ENCODE data around the gene POLA1.

POLA1 gene

DNA sequence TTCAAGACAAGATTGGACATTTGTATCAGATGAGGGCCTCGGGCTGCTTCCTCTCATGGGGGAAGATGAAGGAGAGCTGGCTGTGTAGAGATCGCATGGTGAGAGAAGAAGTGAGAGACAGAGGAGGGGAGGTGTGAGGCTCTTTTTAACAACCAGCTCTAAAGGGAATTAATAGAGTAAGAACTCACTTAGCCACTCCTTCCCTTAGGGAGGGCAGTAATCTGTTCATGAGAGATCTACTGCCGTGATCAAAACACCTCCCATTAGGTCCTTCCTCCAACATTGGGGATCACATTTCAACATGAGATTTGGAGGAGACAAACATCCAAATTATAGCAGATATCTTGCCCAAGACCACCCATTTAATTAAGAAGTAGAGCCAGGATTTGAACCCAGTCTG is 225.0 kb downstream of the POLA1 start:
- no CpG with 5 or more reads among the region's 3 CpGs for WGBS (ENCODE audit: extremely low coverage, insufficient coverage, low lambda C conversion rate)
- no peak overlapping the region for H3K18ac ChIP-seq (ENCODE audit: low read length)
- H3K4me1 ChIP-seq (ENCODE audit: control insufficient read depth, low read depth, low read length): no peaks in the 10 kb centered on the region
- H4K5ac ChIP-seq (ENCODE audit: low read length): no peak overlapping the region
- H3K9ac ChIP-seq (ENCODE audit: low read length): no peak overlapping the region
- H3K36me3 ChIP-seq (ENCODE audit: control insufficient read depth, insufficient read depth, low read length): no peaks in the 10 kb centered on the region
- no peak overlapping the region for H3K4ac ChIP-seq (ENCODE audit: low read depth, low read length)
- no peaks in the 10 kb centered on the region for H3K79me2 ChIP-seq (ENCODE audit: control insufficient read depth, insufficient read depth, low read length)
- H2BK5ac ChIP-seq (ENCODE audit: low read length): no peak overlapping the region
- H3K4me2 ChIP-seq (ENCODE audit: low read length): no peak overlapping the region
- no peak overlapping the region for H3K27ac ChIP-seq (ENCODE audit: low read depth, low read length)
- peak; percentile 68 for DNase-seq
- no peaks in the 10 kb centered on the region for H3K27me3 ChIP-seq (ENCODE audit: insufficient read depth, low read length, poor library complexity)
- H2BK120ac ChIP-seq (ENCODE audit: low read depth, low read length): no peak overlapping the region
- no peak overlapping the region for H4K8ac ChIP-seq (ENCODE audit: low read depth, low read length)
- H3K56ac ChIP-seq (ENCODE audit: low read length): no peak overlapping the region
- no peak overlapping the region for H2AK5ac ChIP-seq (ENCODE audit: low read length)
- H2BK15ac ChIP-seq (replicated peaks; ENCODE audit: low read depth): no peak overlapping the region
- no peak overlapping the region for H3K4me3 ChIP-seq (ENCODE audit: low read length)
- H3K79me1 ChIP-seq (ENCODE audit: low read length): no peaks in the 10 kb centered on the region
- no peak overlapping the region for H3K23ac ChIP-seq (ENCODE audit: low read length)

DNA sequence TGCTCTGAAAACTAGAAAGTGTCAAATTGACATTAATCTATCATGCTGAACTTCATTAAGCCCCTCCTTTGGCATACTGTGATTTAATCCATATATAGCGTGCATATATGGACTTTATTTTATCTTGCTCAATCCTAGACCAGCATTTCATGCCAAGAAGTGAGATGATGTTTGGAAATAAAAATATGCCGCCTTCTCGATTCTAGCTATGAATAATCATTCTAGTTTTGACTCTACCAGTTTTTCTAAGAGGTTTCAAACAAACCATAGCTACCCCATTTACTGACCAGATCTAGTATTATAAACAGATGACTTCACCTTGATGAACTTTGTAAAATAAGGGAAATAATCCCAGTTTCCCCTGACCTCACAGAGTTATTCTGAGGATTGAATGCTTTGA is 227.1 kb downstream of the POLA1 start:
- no CpG with 5 or more reads among the region's 3 CpGs for WGBS (ENCODE audit: extremely low coverage, insufficient coverage, low lambda C conversion rate)
- Histone ChIP-seq H2BK15ac (replicated peaks; ENCODE audit: low read depth) (no peak overlapping the region), H3K4me3 (ENCODE audit: low read length) (no peak overlapping the region), H3K18ac (ENCODE audit: low read length) (no peak overlapping the region), H3K79me2 (ENCODE audit: control insufficient read depth, insufficient read depth, low read length) (no peaks in the 10 kb centered on the region), H3K56ac (ENCODE audit: low read length) (no peak overlapping the region), H3K27me3 (ENCODE audit: insufficient read depth, low read length, poor library complexity) (no peaks in the 10 kb centered on the region), H2BK120ac (ENCODE audit: low read depth, low read length) (no peak overlapping the region), H3K4ac (ENCODE audit: low read depth, low read length) (no peak overlapping the region), H2BK5ac (ENCODE audit: low read length) (no peak overlapping the region), H3K36me3 (ENCODE audit: control insufficient read depth, insufficient read depth, low read length) (no peaks in the 10 kb centered on the region), H4K8ac (ENCODE audit: low read depth, low read length) (no peak overlapping the region), H2AK5ac (ENCODE audit: low read length) (no peak overlapping the region), H3K23ac (ENCODE audit: low read length) (no peak overlapping the region), H3K27ac (ENCODE audit: low read depth, low read length) (no peak overlapping the region), H3K4me2 (ENCODE audit: low read length) (no peak overlapping the region), H3K79me1 (ENCODE audit: low read length) (no peaks in the 10 kb centered on the region), H3K4me1 (ENCODE audit: control insufficient read depth, low read depth, low read length) (no peaks in the 10 kb centered on the region), H4K5ac (ENCODE audit: low read length) (no peak overlapping the region), H3K9ac (ENCODE audit: low read length) (no peak overlapping the region)
- DNase-seq: no peak

DNA sequence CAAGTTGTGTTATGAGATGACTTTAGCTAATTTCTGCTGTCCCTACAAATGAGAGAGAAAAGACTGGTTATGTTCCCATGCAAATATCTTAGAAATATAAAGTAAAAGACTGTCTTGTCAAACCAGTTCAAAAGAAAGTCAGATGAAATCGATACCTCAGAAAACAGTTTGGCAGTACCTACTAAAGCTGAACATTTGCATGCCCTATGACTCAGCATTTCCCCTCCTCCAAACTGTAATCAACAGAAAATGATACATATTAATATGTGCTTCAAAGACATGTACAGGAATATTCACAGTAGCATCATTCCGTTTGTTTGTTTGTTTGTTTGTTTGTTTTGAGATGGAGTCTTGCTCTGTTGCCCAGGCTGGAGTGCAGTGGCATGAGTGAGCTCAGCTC is 231.7 kb downstream of the POLA1 start:
- no peak overlapping the region for H3K4me3 ChIP-seq (ENCODE audit: low read length)
- no CpG with 5 or more reads among the region's 2 CpGs for WGBS (ENCODE audit: extremely low coverage, insufficient coverage, low lambda C conversion rate)
- H3K27me3 ChIP-seq (ENCODE audit: insufficient read depth, low read length, poor library complexity): no peaks in the 10 kb centered on the region
- H3K4me2 ChIP-seq (ENCODE audit: low read length): no peak overlapping the region
- DNase-seq: no peak
- H3K79me2 ChIP-seq (ENCODE audit: control insufficient read depth, insufficient read depth, low read length): no peaks in the 10 kb centered on the region
- no peak overlapping the region for H3K4ac ChIP-seq (ENCODE audit: low read depth, low read length)
- H2BK120ac ChIP-seq (ENCODE audit: low read depth, low read length): no peak overlapping the region
- H3K18ac ChIP-seq (ENCODE audit: low read length): no peak overlapping the region
- no peak overlapping the region for H2BK5ac ChIP-seq (ENCODE audit: low read length)
- H2AK5ac ChIP-seq (ENCODE audit: low read length): no peak overlapping the region
- no peak overlapping the region for H4K8ac ChIP-seq (ENCODE audit: low read depth, low read length)
- H3K56ac ChIP-seq (ENCODE audit: low read length): no peak overlapping the region
- no peak overlapping the region for H3K23ac ChIP-seq (ENCODE audit: low read length)
- no peak overlapping the region for H3K27ac ChIP-seq (ENCODE audit: low read depth, low read length)
- H2BK15ac ChIP-seq (replicated peaks; ENCODE audit: low read depth): no peak overlapping the region
- H4K5ac ChIP-seq (ENCODE audit: low read length): no peak overlapping the region
- no peaks in the 10 kb centered on the region for H3K79me1 ChIP-seq (ENCODE audit: low read length)
- H3K9ac ChIP-seq (ENCODE audit: low read length): no peak overlapping the region
- no peaks in the 10 kb centered on the region for H3K4me1 ChIP-seq (ENCODE audit: control insufficient read depth, low read depth, low read length)
- H3K36me3 ChIP-seq (ENCODE audit: control insufficient read depth, insufficient read depth, low read length): no peaks in the 10 kb centered on the region

DNA sequence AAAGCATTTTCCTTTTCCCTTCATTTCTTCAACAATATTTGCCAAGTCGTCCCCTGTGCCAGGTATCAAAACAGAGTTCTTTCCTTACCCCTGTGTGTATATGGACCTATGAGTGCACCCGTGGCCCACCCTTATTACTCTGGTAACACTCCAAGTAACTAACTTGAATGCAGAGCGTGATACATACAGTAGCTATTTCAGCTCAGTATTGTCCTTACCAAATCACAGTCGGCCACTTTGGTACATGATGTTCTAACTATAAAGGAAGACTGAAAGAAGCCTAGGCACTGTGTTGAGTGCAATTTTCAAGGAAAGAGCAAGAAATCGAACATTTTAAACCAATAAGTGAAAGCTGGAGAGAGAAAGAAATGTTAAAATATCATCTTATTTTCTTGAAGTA is 233.7 kb downstream of the POLA1 start:
- H3K9ac ChIP-seq (ENCODE audit: low read length): no peak overlapping the region
- H4K8ac ChIP-seq (ENCODE audit: low read depth, low read length): no peak overlapping the region
- H2AK5ac ChIP-seq (ENCODE audit: low read length): no peak overlapping the region
- H3K79me1 ChIP-seq (ENCODE audit: low read length): no peaks in the 10 kb centered on the region
- H3K79me2 ChIP-seq (ENCODE audit: control insufficient read depth, insufficient read depth, low read length): no peaks in the 10 kb centered on the region
- H3K4me3 ChIP-seq (ENCODE audit: low read length): no peak overlapping the region
- H2BK5ac ChIP-seq (ENCODE audit: low read length): no peak overlapping the region
- no CpG with 5 or more reads among the region's 5 CpGs for WGBS (ENCODE audit: extremely low coverage, insufficient coverage, low lambda C conversion rate)
- no peak overlapping the region for H2BK120ac ChIP-seq (ENCODE audit: low read depth, low read length)
- no peak overlapping the region for H2BK15ac ChIP-seq (replicated peaks; ENCODE audit: low read depth)
- H3K4me1 ChIP-seq (ENCODE audit: control insufficient read depth, low read depth, low read length): no peaks in the 10 kb centered on the region
- no peak overlapping the region for H4K5ac ChIP-seq (ENCODE audit: low read length)
- no peaks in the 10 kb centered on the region for H3K36me3 ChIP-seq (ENCODE audit: control insufficient read depth, insufficient read depth, low read length)
- H3K23ac ChIP-seq (ENCODE audit: low read length): no peak overlapping the region
- H3K56ac ChIP-seq (ENCODE audit: low read length): no peak overlapping the region
- no peak for DNase-seq
- no peaks in the 10 kb centered on the region for H3K27me3 ChIP-seq (ENCODE audit: insufficient read depth, low read length, poor library complexity)
- H3K18ac ChIP-seq (ENCODE audit: low read length): no peak overlapping the region
- no peak overlapping the region for H3K4me2 ChIP-seq (ENCODE audit: low read length)
- no peak overlapping the region for H3K27ac ChIP-seq (ENCODE audit: low read depth, low read length)
- H3K4ac ChIP-seq (ENCODE audit: low read depth, low read length): no peak overlapping the region

DNA sequence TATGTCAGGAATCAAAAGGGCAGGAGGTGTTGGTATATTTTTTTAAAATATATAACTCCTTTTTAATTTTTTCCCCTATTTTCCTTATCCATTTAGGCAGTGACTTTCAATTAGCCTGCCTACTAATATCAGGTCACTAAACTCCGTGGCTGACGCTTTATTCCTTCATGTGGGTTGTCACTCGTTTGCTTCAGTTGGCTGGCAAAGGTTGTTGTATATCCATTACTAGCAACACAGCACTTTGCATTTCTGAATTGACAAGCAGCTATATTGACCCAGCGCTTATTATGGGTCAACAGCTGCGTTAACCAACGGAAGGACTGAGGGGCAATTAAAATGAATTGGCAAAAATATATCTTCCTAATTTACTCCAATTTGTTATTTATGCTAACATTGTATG is 234.4 kb downstream of the POLA1 start:
- no peak overlapping the region for H4K5ac ChIP-seq (ENCODE audit: low read length)
- no peaks in the 10 kb centered on the region for H3K79me1 ChIP-seq (ENCODE audit: low read length)
- no peak overlapping the region for H3K18ac ChIP-seq (ENCODE audit: low read length)
- H3K79me2 ChIP-seq (ENCODE audit: control insufficient read depth, insufficient read depth, low read length): no peaks in the 10 kb centered on the region
- DNase-seq: no peak
- no peak overlapping the region for H3K9ac ChIP-seq (ENCODE audit: low read length)
- H3K4me1 ChIP-seq (ENCODE audit: control insufficient read depth, low read depth, low read length): no peaks in the 10 kb centered on the region
- H3K4ac ChIP-seq (ENCODE audit: low read depth, low read length): no peak overlapping the region
- no CpG with 5 or more reads among the region's 6 CpGs for WGBS (ENCODE audit: extremely low coverage, insufficient coverage, low lambda C conversion rate)
- H4K8ac ChIP-seq (ENCODE audit: low read depth, low read length): no peak overlapping the region
- no peak overlapping the region for H2AK5ac ChIP-seq (ENCODE audit: low read length)
- H3K23ac ChIP-seq (ENCODE audit: low read length): no peak overlapping the region
- H3K4me2 ChIP-seq (ENCODE audit: low read length): no peak overlapping the region
- H3K27me3 ChIP-seq (ENCODE audit: insufficient read depth, low read length, poor library complexity): no peaks in the 10 kb centered on the region
- no peak overlapping the region for H2BK5ac ChIP-seq (ENCODE audit: low read length)
- H3K56ac ChIP-seq (ENCODE audit: low read length): no peak overlapping the region
- no peak overlapping the region for H2BK15ac ChIP-seq (replicated peaks; ENCODE audit: low read depth)
- H3K27ac ChIP-seq (ENCODE audit: low read depth, low read length): no peak overlapping the region
- no peak overlapping the region for H3K4me3 ChIP-seq (ENCODE audit: low read length)
- no peak overlapping the region for H2BK120ac ChIP-seq (ENCODE audit: low read depth, low read length)
- H3K36me3 ChIP-seq (ENCODE audit: control insufficient read depth, insufficient read depth, low read length): no peaks in the 10 kb centered on the region

DNA sequence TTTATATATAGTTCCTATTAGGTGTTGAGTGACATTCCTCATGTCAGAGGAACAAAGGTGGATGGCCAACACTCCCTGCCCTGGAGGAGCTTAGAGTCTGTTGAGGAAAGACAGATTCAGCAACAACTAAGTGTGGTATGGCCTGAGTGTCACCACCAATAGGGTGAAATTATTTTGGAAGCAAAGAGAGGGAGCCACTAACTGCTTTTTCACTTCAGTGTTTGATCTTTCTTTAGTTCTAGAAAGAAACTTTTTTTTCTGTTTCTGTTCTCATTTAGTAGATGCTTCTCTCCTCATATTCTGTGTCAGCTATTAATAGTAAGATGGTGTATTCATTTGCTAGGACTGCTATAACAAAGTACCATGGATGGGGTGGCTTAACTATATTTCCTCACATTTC is 240.6 kb downstream of the POLA1 start:
- H3K79me2 ChIP-seq (ENCODE audit: control insufficient read depth, insufficient read depth, low read length): no peaks in the 10 kb centered on the region
- H3K56ac ChIP-seq (ENCODE audit: low read length): no peak overlapping the region
- H3K79me1 ChIP-seq (ENCODE audit: low read length): no peaks in the 10 kb centered on the region
- H2BK5ac ChIP-seq (ENCODE audit: low read length): no peak overlapping the region
- H2AK5ac ChIP-seq (ENCODE audit: low read length): no peak overlapping the region
- H4K8ac ChIP-seq (ENCODE audit: low read depth, low read length): no peak overlapping the region
- no peaks in the 10 kb centered on the region for H3K4me1 ChIP-seq (ENCODE audit: control insufficient read depth, low read depth, low read length)
- H2BK120ac ChIP-seq (ENCODE audit: low read depth, low read length): no peak overlapping the region
- H4K5ac ChIP-seq (ENCODE audit: low read length): no peak overlapping the region
- no peak overlapping the region for H3K18ac ChIP-seq (ENCODE audit: low read length)
- H3K27ac ChIP-seq (ENCODE audit: low read depth, low read length): no peak overlapping the region
- H3K36me3 ChIP-seq (ENCODE audit: control insufficient read depth, insufficient read depth, low read length): no peaks in the 10 kb centered on the region
- no peak overlapping the region for H3K23ac ChIP-seq (ENCODE audit: low read length)
- H3K4me3 ChIP-seq (ENCODE audit: low read length): no peak overlapping the region
- no peak overlapping the region for H3K4ac ChIP-seq (ENCODE audit: low read depth, low read length)
- H3K9ac ChIP-seq (ENCODE audit: low read length): no peak overlapping the region
- H3K4me2 ChIP-seq (ENCODE audit: low read length): no peak overlapping the region
- H3K27me3 ChIP-seq (ENCODE audit: insufficient read depth, low read length, poor library complexity): no peaks in the 10 kb centered on the region
- no peak for DNase-seq
- no peak overlapping the region for H2BK15ac ChIP-seq (replicated peaks; ENCODE audit: low read depth)
